Measurements from ENCODE around the gene BCR.

The BCR gene

GRCh38 chr22:23277583-23278295 is 97.4 kb downstream of the BCR start:
- DNase-seq, result no peak

GRCh38 chr22:23278883-23279675 is 98.8 kb downstream of the BCR start:
- DNase-seq, result peak in 1 of 14 donors; percentile 22

- no peak for DNase-seq
Observed at GRCh38 chr22:23279781-23280180, 99.5 kb downstream of the BCR start.

DNA sequence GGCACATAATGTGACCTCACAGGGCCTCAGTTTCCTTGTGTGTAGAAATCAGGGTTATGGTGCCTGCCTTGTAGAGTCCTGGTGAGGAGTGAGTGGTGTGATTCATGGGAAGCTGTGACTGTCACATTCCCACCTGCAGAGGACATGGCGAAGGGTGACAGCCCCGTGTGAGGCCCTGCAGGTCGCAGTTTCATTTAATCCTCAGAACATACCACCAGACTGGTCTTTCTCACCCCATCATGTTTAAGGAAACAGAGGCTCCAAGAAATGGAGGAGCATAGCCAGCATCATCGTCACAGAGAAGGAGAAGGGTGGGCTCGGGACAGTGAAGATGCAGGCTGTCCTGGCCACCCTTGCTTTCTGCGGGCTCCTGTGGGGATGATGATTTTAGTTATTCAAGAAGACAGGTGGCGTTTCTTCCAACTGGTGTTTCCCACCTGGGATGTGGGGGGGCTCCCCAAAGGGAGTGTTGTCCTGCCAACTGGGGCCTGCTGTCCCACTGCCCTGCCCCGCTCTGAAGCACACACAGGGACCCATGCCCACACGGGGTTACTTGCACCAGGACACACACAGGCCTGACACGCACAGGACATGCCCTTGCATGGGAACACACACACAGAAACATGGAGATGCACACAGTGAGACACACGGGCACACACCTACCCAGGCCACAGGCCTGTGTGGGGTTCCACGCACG is 100.2 kb downstream of the BCR start:
- no peak for DNase-seq

DNA sequence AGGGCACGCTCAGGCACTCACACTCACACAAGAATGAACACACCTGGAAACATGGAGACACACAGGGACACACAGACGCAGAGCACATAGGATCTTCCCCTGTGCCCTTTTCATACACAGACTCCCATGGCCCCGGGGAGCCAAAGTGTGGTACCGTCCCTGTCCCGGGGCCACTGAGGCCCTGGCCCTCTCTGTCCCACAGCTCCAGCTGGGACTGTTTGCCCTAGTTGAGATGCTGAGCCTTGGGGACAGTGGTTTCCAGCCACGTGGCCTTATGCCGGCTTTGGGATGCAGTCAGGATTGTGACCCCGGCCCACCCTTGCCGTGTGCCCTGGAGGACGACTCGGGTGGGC is 100.7 kb downstream of the BCR start:
- no peak for DNase-seq

DNA sequence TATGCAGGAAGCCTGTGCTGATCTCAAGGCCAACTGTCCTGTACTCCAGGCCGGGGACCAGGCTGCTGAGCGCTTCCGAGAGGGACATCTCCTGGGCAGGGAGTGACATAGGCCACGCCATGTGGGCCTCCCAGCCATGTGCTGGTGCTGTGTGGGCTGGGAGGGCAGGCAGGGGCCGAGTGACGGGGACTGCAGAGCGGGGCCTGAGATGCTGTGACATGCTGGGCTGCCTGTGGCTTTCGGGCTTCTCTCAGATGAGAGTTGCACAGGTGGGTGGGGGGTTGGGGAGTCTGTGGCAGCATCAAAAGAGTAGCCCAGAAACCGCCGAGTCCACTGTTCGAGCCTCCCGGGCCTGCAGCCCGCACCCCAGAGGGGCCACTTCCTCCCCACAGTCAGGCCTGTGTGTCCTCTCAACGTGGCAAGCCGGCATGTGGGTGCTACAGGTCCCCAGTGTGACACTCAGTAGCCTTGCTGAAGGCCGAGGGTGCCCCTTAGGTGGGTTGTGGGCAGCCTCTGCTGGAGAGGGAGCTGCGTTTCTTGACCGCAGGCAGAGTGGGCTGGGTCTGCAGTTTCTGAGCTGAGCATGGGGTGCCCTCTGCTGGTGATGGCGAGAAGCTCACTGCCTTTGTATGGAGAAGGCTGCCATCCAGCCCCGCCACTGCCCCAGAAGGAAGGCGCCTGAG is 101.2 kb downstream of the BCR start:
- peak in 13 of 14 donors; percentile 24 to 84 (median 68) for DNase-seq

- peak in 5 of 14 donors; percentile 45 to 82 (median 49) for DNase-seq
Observed at GRCh38 chr22:23282089-23282501, 101.8 kb downstream of the BCR start.

- DNase-seq, result peak in 2 of 14 donors; percentile 39 to 75
Observed at GRCh38 chr22:23282516-23282915, 102.2 kb downstream of the BCR start.

- DNase-seq, result no peak
Observed at GRCh38 chr22:23282986-23283385, 102.7 kb downstream of the BCR start.

GRCh38 chr22:23283591-23284503 is 103.5 kb downstream of the BCR start:
- DNase-seq, result peak in 6 of 14 donors; percentile 15 to 53 (median 33)

GRCh38 chr22:23284504-23285033 is 104.3 kb downstream of the BCR start:
- peak in 1 of 14 donors; percentile 14 for DNase-seq

GRCh38 chr22:23285236-23285635 is 104.9 kb downstream of the BCR start:
- DNase-seq, result no peak

GRCh38 chr22:23285734-23286133 is 105.4 kb downstream of the BCR start:
- DNase-seq, result no peak

DNA sequence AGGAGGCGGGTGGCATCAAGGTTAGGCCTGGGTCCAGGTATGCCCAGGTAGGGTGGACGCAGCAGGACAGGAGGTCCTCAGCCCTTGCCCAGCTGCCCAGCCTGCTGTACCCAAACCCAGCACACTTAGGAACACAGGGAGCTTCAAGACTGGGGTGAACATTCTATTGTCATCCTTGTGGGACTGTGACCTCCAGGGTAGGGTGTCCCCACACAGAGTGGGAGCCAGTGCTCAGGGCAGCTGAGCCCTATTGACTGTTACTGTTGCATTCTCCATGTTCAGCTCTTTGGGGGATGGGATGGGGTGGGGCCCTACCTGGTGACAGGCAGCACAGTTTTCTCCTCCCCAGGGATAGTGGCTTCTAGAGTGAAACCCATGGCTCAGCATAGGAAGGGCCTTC is 106.0 kb downstream of the BCR start:
- DNase-seq, result no peak

DNA sequence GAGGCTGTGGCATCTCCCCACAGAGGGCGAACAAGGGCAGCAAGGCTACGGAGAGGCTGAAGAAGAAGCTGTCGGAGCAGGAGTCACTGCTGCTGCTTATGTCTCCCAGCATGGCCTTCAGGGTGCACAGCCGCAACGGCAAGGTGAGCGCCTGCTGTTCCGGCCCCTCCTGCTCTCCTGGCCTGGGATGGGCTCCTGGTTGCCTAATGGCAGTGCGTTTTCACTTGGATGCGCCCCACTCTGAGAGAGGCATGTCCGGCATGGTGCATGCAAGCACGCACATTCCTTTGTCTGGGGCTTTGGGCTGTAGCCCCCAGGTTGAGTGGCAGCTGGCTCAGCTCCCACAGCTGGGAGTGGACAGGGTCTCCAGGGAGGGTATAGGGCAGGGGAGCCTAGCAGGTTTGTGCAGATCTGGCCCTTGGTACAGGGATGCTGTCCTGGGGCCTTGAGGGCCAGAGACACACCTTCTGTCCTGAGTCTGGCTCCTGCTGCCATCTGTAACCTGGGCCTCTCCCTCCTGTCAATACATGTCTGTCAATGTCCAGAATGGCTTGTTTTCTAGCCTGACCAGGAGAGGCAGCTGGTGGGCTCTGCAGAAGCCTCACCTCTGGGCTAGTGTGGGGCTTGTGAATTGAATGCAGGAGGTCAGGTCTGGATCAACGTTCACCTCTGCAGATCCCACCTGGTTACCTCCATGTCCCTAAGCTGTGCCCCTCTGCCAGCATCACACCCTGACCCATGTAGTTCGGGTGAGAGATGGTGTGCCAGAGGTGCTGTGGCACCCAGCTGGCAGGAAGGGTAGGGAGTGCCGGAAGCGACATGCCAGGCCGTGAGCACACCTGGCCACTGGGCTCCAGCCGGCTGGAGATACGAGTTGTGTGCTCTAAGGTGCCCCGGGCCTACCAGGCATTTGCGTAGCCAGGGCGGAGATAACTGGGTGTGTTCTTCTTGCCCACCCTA is 107.1 kb downstream of the BCR start:
- DNase-seq, result no peak

DNA sequence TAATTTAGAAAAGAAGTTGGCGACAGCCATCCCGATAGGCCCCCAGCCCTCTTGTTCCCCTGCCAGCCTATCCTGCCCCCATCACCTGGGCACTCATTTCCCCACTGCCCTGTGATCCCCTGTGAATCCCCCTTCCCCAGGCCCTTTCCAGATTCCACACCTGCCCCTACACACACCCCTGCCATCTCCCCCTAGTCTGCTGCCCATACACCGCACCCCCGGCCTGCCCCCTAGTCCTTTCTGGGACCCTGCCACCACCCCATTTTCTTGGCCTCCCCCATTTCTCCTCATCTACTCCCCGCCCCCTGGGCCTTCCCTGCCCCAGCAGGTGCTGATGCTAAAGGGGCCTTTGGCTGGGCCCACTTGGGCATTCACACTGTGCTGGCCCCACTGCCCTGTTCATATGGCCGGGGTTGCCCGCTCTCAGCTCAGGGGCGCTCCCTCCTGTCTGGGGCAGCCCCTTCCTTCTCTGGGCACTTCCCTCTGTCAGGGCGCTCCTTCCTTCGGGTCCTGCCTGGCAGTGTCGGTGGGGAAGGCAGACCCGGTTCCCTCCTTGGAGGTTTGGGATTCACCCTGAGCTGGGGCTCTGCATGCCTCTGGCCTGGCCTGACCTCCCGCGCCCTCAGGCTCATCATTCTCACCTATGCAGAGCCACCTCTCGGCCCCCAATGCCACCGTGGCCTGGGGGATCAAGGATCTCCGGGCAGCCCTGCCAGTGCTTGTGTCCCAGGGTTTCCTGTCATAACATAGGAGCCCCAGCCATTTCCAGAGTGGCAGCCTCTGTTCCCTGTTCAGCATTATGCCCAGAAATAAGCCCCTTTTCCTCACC is 108.2 kb downstream of the BCR start:
- no peak for DNase-seq

DNA sequence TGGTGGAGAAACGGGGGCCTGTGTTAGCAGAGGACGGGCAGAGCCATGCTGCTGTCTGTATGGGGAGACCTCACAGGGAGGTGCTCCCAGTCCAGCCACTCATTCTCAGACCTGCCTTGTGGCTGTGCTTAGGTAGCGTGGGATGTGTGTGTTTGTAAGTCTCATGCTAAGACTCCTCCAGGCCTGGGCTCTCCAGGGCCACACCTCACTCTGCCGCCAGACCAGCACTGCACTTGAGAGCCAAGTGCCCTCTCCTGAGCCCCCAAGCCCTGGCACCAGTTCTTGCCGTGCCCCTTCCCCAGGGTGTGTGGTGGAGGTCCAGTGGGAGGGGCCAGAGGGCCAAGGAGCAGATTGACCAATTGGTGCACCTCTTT is 108.8 kb downstream of the BCR start:
- no peak for DNase-seq

DNA sequence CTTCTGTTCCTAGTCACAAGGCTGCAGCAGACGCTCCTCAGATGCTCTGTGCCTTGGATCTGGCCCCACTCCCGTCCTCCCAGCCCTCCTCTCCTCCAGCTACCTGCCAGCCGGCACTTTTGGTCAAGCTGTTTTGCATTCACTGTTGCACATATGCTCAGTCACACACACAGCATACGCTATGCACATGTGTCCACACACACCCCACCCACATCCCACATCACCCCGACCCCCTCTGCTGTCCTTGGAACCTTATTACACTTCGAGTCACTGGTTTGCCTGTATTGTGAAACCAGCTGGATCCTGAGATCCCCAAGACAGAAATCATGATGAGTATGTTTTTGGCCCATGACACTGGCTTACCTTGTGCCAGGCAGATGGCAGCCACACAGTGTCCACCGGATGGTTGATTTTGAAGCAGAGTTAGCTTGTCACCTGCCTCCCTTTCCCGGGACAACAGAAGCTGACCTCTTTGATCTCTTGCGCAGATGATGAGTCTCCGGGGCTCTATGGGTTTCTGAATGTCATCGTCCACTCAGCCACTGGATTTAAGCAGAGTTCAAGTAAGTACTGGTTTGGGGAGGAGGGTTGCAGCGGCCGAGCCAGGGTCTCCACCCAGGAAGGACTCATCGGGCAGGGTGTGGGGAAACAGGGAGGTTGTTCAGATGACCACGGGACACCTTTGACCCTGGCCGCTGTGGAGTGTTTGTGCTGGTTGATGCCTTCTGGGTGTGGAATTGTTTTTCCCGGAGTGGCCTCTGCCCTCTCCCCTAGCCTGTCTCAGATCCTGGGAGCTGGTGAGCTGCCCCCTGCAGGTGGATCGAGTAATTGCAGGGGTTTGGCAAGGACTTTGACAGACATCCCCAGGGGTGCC is 109.8 kb downstream of the BCR start:
- DNase-seq, result peak in 7 of 14 donors; percentile 8 to 95 (median 31)
